Thoracic aorta (tissue), 2 donors: Measurements from ENCODE around the gene ERGIC3. TPM values are rescaled to one million over a fixed set of nuclear protein-coding genes. Genes with fewer than 3 reads are reported as not detected.

Experiments
- ATAC-seq: fragments of 150-250 bp; one replicate; pipeline ENCODE4 v1.8.0; 2017; ENCODE audit warnings: low read depth; ENCODE audit not compliant: insufficient number of reproducible peaks, low FRiP score
- DNase-seq: peaks from one replicate; pipeline ENCODE4 v3.0.0-alpha.2; 2020; ENCODE audit warnings: low spot score
- H3K27ac ChIP-seq, 2 donors: fragments of 200-600 bp; sonication (generic); 1 replicate in 1 of 2; 2 replicates in 1 of 2; pipeline ENCODE4 v1.5.1; 2016; ENCODE audit warnings: mild to moderate bottlenecking in 2 of 2, moderate library complexity in 2 of 2
- H3K27me3 ChIP-seq: fragments of 200-600 bp; sonication (generic); replicated peaks from 2 replicates; pipeline ENCODE4 v1.6.0; 2016; ENCODE audit warnings: mild to moderate bottlenecking; ENCODE audit not compliant: insufficient read depth
- H3K36me3 ChIP-seq: fragments of 200-600 bp; sonication (generic); one replicate; pipeline ENCODE4 v1.5.1; 2016
- H3K4me1 ChIP-seq, 2 donors: fragments of 200-600 bp; sonication (generic); 1 replicate in 1 of 2; 2 replicates in 1 of 2; pipeline versions ENCODE4 v1.5.1 to v1.6.0; 2016; ENCODE audit warnings: low read depth in 2 of 2, mild to moderate bottlenecking in 1 of 2; ENCODE audit not compliant: control insufficient read depth in 1 of 2
- H3K4me3 ChIP-seq: fragments of 200-600 bp; sonication (generic); 2 replicates; pipeline ENCODE4 v1.5.1; 2016; ENCODE audit warnings: mild to moderate bottlenecking
- H3K9me3 ChIP-seq: fragments of 200-600 bp; sonication (generic); 2 replicates; pipeline ENCODE4 v1.5.1; 2016
- total RNA-seq, 2 donors: library from RNA; depleted of rRNA; stranded (reverse); fragments of >200 nt; gene quantifications; one replicate each; pipeline versions ENCODE4 v1.1.0 to v1.2.3, GENCODE V29; 2016
- TF ChIP-seq, protein P1 (sequence below): fragments of 200-600 bp; sonication (generic); IDR thresholded peaks from one replicate; pipeline ENCODE4 v1.5.1; 2019; ENCODE audit warnings: antibody characterized with exemption

Gene ERGIC3
- total RNA-seq, result 100 to 1,000 TPM; 119 to 188 TPM

DNA sequence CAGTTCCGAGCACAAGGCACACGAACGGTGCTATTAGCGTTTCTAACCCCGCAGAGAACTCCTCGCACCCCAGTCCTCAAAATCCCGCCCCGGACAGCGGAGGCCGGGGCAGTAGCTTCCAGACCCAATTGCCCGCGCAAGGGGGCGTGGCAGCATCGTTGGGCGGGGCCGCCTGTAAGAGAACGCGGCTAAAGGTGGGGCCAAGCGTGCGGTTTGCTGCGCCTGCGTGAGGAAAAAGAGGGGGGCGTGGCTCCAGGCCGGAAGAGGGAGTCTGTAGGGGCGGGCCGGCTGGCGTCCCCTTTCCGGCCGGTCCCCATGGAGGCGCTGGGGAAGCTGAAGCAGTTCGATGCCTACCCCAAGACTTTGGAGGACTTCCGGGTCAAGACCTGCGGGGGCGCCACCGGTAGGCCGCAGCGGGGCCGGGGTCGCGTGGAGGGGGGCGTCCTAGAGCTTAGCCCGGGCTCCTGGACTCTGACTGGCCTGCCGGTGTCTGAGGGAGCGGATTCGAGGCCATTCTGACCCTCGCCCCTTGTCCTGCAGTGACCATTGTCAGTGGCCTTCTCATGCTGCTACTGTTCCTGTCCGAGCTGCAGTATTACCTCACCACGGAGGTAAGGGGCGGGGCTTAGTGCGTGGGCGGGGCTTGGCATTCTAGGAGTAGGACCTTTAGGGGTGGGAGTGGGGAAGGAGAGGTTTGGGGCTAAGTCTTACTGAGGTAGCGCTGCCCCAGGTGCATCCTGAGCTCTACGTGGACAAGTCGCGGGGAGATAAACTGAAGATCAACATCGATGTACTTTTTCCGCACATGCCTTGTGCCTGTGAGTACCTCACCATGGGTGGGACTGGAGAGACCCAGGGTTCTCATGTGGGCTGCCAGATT, at the start of gene ERGIC3:
ERGIC3 (plus strand) TSS at position 296 of the 880 bp plus-strand sequence; CDS start at position 316, 20 bp downstream.
- Histone ChIP-seq H3K27ac (peak within 1 kb of the TSS in 1 of 2 donors; percentile 58), H3K36me3 (peaks cover 3% of the 10 kb centered on the region), H3K4me1 (peaks cover 6 to 10% of the 10 kb centered on the region in 2 donors), H3K27me3 (no peaks in the 10 kb centered on the region), H3K4me3 (peak within 1 kb of the TSS; percentile 89), H3K9me3 (no peaks in the 10 kb centered on the region)
- DNase-seq (peak; percentile 88), ATAC-seq (peak; percentile 90)
- TF ChIP-seq, protein P1, sequence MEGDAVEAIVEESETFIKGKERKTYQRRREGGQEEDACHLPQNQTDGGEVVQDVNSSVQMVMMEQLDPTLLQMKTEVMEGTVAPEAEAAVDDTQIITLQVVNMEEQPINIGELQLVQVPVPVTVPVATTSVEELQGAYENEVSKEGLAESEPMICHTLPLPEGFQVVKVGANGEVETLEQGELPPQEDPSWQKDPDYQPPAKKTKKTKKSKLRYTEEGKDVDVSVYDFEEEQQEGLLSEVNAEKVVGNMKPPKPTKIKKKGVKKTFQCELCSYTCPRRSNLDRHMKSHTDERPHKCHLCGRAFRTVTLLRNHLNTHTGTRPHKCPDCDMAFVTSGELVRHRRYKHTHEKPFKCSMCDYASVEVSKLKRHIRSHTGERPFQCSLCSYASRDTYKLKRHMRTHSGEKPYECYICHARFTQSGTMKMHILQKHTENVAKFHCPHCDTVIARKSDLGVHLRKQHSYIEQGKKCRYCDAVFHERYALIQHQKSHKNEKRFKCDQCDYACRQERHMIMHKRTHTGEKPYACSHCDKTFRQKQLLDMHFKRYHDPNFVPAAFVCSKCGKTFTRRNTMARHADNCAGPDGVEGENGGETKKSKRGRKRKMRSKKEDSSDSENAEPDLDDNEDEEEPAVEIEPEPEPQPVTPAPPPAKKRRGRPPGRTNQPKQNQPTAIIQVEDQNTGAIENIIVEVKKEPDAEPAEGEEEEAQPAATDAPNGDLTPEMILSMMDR, result no peak

DNA sequence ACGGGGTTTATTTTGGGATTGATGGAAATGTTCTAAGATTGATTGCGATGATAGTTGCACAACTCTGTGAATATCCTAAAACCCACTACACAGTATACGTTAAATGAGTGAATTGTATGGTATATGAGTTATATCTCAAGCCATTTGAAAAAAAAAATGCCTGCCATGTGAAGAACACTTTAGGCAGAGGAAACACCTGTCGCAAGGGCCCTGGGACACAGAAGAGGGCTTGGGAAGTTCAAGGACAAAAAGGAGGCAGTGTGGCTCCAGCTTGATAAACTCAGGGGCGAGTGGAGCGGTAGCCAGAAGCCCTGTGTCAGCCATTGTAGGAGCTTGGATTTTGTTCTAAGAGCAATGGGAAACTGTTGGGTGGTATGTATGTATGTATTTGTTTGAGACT, 49.5 kb upstream of the ERGIC3 start:
- ATAC-seq (no peak), DNase-seq (no peak)
- TF ChIP-seq, protein P1, result no peak
- H3K4me1 ChIP-seq, result peaks cover 2 to 9% of the 10 kb centered on the region in 2 donors
- H3K27me3 ChIP-seq, result no peaks in the 10 kb centered on the region
- H3K4me3 ChIP-seq, result no peak overlapping the region
- H3K27ac ChIP-seq, result no peak overlapping the region
- peaks cover 37% of the 10 kb centered on the region for H3K36me3 ChIP-seq
- H3K9me3 ChIP-seq, result no peaks in the 10 kb centered on the region

DNA sequence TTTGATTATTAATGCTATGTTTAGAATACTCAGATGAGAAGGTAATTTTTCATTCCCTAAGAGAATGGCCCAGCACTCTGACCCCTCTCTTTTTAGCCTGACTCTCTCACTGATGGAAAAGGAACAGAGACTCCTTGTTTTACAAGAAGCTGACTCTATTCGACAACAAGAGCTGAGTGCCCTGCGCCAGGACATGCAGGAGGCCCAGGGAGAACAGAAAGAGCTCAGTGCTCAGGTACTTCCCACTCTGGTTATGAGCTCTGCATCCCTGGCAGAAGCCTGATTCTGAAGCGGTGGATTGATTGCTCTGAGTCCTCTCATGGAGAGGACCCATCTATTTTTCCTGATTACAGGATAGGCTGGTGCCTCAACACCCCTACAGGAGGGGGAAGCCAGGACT, 45.4 kb upstream of the ERGIC3 start:
- no peaks in the 10 kb centered on the region for H3K27me3 ChIP-seq
- TF ChIP-seq, protein P1, result no peak
- DNase-seq, result no peak
- no peaks in the 10 kb centered on the region for H3K9me3 ChIP-seq
- no peak overlapping the region for H3K4me3 ChIP-seq
- H3K36me3 ChIP-seq, result peaks cover 36% of the 10 kb centered on the region
- H3K27ac ChIP-seq, result peak overlapping the region; percentile 73 to 78
- ATAC-seq, result no peak
- peaks cover 3 to 18% of the 10 kb centered on the region in 2 donors for H3K4me1 ChIP-seq

DNA sequence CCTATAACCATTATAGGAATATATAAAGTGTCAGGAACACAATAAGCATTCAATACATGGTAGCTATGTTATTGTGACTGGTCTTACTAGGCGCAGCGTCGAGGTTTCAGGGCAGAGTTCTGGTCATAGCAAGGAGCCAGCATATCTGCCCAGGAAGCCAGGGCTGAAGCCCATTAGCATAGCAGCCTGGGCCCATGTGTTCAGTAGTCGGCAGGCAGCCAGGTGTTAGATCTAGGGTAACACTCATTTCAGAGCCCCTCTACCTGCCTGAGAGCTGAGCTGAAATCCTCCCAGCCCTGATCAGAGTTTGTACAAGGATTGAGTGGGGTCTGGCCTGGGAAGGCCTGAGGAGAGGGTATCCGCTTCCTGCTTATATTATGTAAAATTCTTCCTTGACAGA, 44.6 kb upstream of the ERGIC3 start:
- H3K4me3 ChIP-seq, result no peak overlapping the region
- H3K9me3 ChIP-seq, result no peaks in the 10 kb centered on the region
- H3K4me1 ChIP-seq, result peaks cover 3 to 18% of the 10 kb centered on the region in 2 donors
- DNase-seq (no peak), ATAC-seq (no peak)
- TF ChIP-seq, protein P1, result no peak
- H3K36me3 ChIP-seq, result peaks cover 44% of the 10 kb centered on the region
- peak overlapping the region; percentile 73 to 78 for H3K27ac ChIP-seq
- no peaks in the 10 kb centered on the region for H3K27me3 ChIP-seq

DNA sequence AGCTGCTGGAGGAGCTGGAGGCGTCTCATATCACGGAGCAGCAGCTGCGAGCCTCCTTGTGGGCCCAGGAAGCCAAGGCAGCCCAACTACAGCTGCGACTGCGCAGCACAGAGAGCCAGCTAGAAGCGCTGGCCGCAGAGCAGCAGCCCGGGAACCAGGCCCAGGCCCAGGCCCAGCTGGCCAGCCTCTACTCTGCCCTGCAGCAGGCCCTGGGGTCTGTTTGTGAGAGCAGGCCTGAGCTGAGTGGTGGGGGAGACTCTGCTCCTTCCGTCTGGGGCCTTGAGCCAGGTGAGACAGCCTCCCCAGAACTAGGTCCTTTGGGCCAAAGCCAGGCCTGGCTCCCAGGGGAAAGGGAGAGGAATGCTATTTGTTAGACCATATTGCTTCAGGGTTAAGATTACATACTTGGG, 44.1 kb upstream of the ERGIC3 start:
- Histone ChIP-seq H3K9me3 (no peaks in the 10 kb centered on the region), H3K4me1 (peaks cover 3 to 18% of the 10 kb centered on the region in 2 donors), H3K27ac (peak overlapping the region; percentile 73 to 78), H3K27me3 (no peaks in the 10 kb centered on the region), H3K36me3 (peaks cover 49% of the 10 kb centered on the region), H3K4me3 (no peak overlapping the region)
- peak; percentile 47 for ATAC-seq
- peak; percentile 19 for DNase-seq
- TF ChIP-seq, protein P1, result peak; percentile 36
